A673 (cell line): ENCODE results near the gene NOCT. TPM values are rescaled to one million over a fixed set of nuclear protein-coding genes. Genes with fewer than 3 reads are reported as not detected.

Experiments
- BruUV-seq: library from RNA; stranded (reverse); fragments of 400-500 nt; replicated peaks from 2 replicates; lab custom pipeline; 2021; lab: Mats Ljungman, UMichigan
- CTCF ChIA-PET: fragments of 300-600 bp; sonication (Branson Sonifier 250); formaldehyde crosslinking; loops from one replicate; lab custom pipeline; 2022; ENCODE audit warnings: antibody characterized with exemption; lab: Charles Lee
- POLR2A ChIA-PET: fragments of 300-600 bp; sonication (Branson Sonifier 250); formaldehyde crosslinking; loops from one replicate; lab custom pipeline; 2022; ENCODE audit warnings: antibody characterized with exemption; ENCODE audit not compliant: low non-redundant PET; lab: Charles Lee
- DNase-seq: peaks from one replicate; pipeline ENCODE4 v3.0.0-alpha.2; 2015; ENCODE audit warnings: low spot score
- H3K27ac ChIP-seq: fragments of 200-600 bp; sonication (generic); 2 replicates; pipeline ENCODE4 v1.5.1; 2016; ENCODE audit warnings: mixed run types, low read depth, mild to moderate bottlenecking, mixed read lengths, antibody characterized with exemption, low read length; ENCODE audit not compliant: poor library complexity, severe bottlenecking
- H3K27me3 ChIP-seq: fragments of 200-600 bp; sonication (generic); replicated peaks from 2 replicates; pipeline ENCODE4 v1.6.1; 2017; ENCODE audit warnings: mixed run types, low read depth, mild to moderate bottlenecking, mixed read lengths, antibody characterized with exemption, low read length; ENCODE audit not compliant: insufficient read depth, poor library complexity
- H3K36me3 ChIP-seq: fragments of 200-600 bp; sonication (generic); 2 replicates; pipeline ENCODE4 v1.6.1; 2016; ENCODE audit warnings: mixed run types, mild to moderate bottlenecking, mixed read lengths, antibody characterized with exemption, low read length; ENCODE audit not compliant: insufficient read depth, poor library complexity, severe bottlenecking
- H3K4me1 ChIP-seq: fragments of 200-600 bp; sonication (generic); 2 replicates; pipeline ENCODE4 v1.6.1; 2017; ENCODE audit warnings: mixed run types, mild to moderate bottlenecking, mixed read lengths, antibody characterized with exemption, low read length; ENCODE audit not compliant: insufficient read depth, poor library complexity, severe bottlenecking
- H3K4me3 ChIP-seq: fragments of 200-600 bp; sonication (generic); 2 replicates; pipeline ENCODE4 v1.5.1; 2016; ENCODE audit warnings: low read depth, mixed run types, mild to moderate bottlenecking, mixed read lengths, low read length; ENCODE audit not compliant: poor library complexity, severe bottlenecking
- H3K9me3 ChIP-seq: fragments of 200-600 bp; sonication (generic); 2 replicates; pipeline ENCODE4 v1.6.1; 2016; ENCODE audit warnings: mixed run types, low read depth, mild to moderate bottlenecking, mixed read lengths, antibody characterized with exemption, low read length; ENCODE audit not compliant: poor library complexity, severe bottlenecking
- CTCF ChIP-seq: fragments of 300-800, 200-600 bp; sonication (generic); conservative IDR thresholded peaks from 2 replicates; pipeline ENCODE4 v1.5.1; 2017; ENCODE audit warnings: low read depth, mild to moderate bottlenecking, antibody characterized with exemption, low read length, moderate library complexity, mixed read lengths
- EZH2 ChIP-seq: fragments of 200-600 bp; sonication (generic); IDR thresholded peaks from 2 replicates; pipeline ENCODE4 v1.6.1; 2017; ENCODE audit warnings: borderline replicate concordance, low read depth, mild to moderate bottlenecking, mixed read lengths, antibody characterized with exemption, low read length; ENCODE audit not compliant: poor library complexity, severe bottlenecking
- intact Hi-C: fragments of 100-400 bp; cut with micrococcal nuclease; formaldehyde crosslinking; loops from one replicate; pipeline ENCODE4 v1.10.0; 2022; ENCODE audit not compliant: unreplicated experiment
- total RNA-seq: library from RNA; stranded (reverse); gene quantifications from 2 replicates; pipeline ENCODE4 v1.2.3, GENCODE V29; 2021

The NOCT gene
- total RNA-seq, 1 experiment from 2014 or later: 27.6 TPM

- no peak overlapping the region for H3K27ac ChIP-seq
- intact Hi-C loops: no loop called here
- no peak overlapping the region for H3K4me3 ChIP-seq
- H3K27me3 ChIP-seq: no peaks in the 10 kb centered on the region
- POLR2A ChIA-PET: no interaction called here
- no peak for TF ChIP-seq CTCF
- TF ChIP-seq EZH2: no peak
- H3K36me3 ChIP-seq: no peaks in the 10 kb centered on the region
- peaks cover 13% of the 10 kb centered on the region for H3K4me1 ChIP-seq
- BruUV-seq: no TSS peak
- H3K9me3 ChIP-seq: no peaks in the 10 kb centered on the region
- CTCF ChIA-PET: no interaction called here
- DNase-seq: no peak
These were observed 4.2 kb upstream of the NOCT start for GRCh38 chr4:139011225-139011950.

- TF ChIP-seq CTCF: no peak
- H3K27ac ChIP-seq: peak overlapping the region; percentile 96
- H3K36me3 ChIP-seq: no peaks in the 10 kb centered on the region
- H3K4me3 ChIP-seq: peak overlapping the region; percentile 81
- BruUV-seq: no TSS peak
- ChIA-PET CTCF (no interaction called here), POLR2A (interaction anchor here (0.6 to 0.9 kb wide), 2 partner anchors 26 to 68 kb away, joined by 3 to 4 read pairs; no protein-coding TSS in a partner anchor)
- no peaks in the 10 kb centered on the region for H3K9me3 ChIP-seq
- peak; percentile 84 for DNase-seq
- H3K4me1 ChIP-seq: peaks cover 33% of the 10 kb centered on the region
- H3K27me3 ChIP-seq: no peaks in the 10 kb centered on the region
- intact Hi-C loops: no loop called here
These were observed 961 bp upstream of the NOCT start for GRCh38 chr4:139014371-139015268.

GRCh38 chr4:139015948-139016471, 429 bp downstream of the NOCT start:
- H3K27ac ChIP-seq: peak overlapping the region; percentile 96
- no peak for TF ChIP-seq CTCF
- TF ChIP-seq EZH2: no peak
- BruUV-seq: no TSS peak
- DNase-seq: peak; percentile 45
- POLR2A ChIA-PET: interaction anchor here (0.6 kb wide), 1 partner anchor 285 kb away, joined by 5 read pairs; the partner anchor contains the start of gene NAA15
- intact Hi-C loops: no loop called here
- no peaks in the 10 kb centered on the region for H3K9me3 ChIP-seq
- peak overlapping the region; percentile 81 for H3K4me3 ChIP-seq
- no peaks in the 10 kb centered on the region for H3K36me3 ChIP-seq
- CTCF ChIA-PET: interaction anchor here (0.6 kb wide), 2 partner anchors 15 to 24 kb away, joined by 3 read pairs; no protein-coding TSS in a partner anchor
- no peaks in the 10 kb centered on the region for H3K27me3 ChIP-seq
- peaks cover 44% of the 10 kb centered on the region for H3K4me1 ChIP-seq
